ENCODE measurements around the gene PSG3.
"Not testable (repeated sequence)": the region's sequence is repeated elsewhere in the genome, so short reads cannot be mapped to it uniquely, and the experiment has no call there.

PSG3 gene

GRCh38 chr19:42695811-42696503, 44.3 kb downstream of the PSG3 start:
- no peak for DNase-seq (ENCODE audit: low spot score)

GRCh38 chr19:42693760-42694350, 46.4 kb downstream of the PSG3 start:
- DNase-seq (ENCODE audit: low spot score): peak; percentile 52

- no peak for DNase-seq (ENCODE audit: low spot score)
Measured at GRCh38 chr19:42683917-42684513, 56.3 kb downstream of the PSG3 start.

- DNase-seq (ENCODE audit: low spot score): not testable (repeated sequence)
Measured at GRCh38 chr19:42676326-42676725, 64.0 kb downstream of the PSG3 start.

GRCh38 chr19:42674549-42674948, 65.7 kb downstream of the PSG3 start:
- not testable (repeated sequence) for DNase-seq (ENCODE audit: low spot score)

All from LoVo (cell line).